ENCODE data around the gene METTL9.
A peak's percentile ranks its signal among the peaks of the same experiment; 100 is the strongest.
"Not testable (repeated sequence)": the region's sequence is repeated elsewhere in the genome, so short reads cannot be mapped to it uniquely, and the experiment has no call there.

The METTL9 gene

DNA sequence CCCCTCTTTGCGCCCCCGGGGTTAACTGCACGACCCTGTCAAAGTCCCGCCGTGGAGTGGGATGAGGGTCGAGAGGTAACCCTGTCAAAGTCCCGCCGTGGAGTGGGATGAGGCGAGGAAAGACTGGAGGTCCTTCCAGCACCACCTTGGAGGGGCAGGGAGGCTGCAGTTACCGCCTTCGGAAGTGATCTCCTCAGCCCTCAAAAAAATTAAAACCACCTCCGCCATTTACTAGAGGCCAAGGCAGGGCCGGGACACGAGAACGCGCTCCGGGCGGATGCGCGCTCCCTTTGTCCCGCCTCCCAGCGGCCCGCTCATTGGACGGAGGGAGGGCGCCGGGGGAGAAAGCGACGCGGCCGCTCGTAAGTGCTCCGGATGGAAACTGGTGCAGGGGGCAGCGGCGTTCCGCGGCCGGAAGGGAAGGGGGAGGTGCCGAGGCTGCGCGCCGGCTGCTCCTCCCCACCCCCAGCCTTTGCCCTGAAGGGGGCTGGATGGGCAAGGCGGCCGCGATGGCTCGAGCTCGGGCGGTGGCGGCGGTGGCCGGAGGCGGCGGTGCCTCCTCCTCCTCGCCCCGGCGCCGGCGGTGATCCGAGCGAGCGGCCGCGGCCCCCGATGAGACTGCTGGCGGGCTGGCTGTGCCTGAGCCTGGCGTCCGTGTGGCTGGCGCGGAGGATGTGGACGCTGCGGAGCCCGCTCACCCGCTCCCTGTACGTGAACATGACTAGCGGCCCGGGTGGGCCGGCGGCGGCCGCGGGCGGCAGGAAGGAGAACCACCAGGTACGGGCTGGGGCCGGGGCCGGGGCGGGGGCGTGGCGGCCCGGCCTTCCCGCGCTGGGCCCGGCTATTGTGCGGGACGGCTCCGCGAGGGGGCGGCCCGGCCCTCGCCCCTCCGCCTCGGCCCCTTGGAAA lies at the start of gene METTL9:
Gene METTL9 (plus strand): TSS at position 456 of the 909 bp plus-strand sequence. CDS start 157 bp downstream, at position 613.
- peak; percentile 93 to 94 for DNase-seq

DNA sequence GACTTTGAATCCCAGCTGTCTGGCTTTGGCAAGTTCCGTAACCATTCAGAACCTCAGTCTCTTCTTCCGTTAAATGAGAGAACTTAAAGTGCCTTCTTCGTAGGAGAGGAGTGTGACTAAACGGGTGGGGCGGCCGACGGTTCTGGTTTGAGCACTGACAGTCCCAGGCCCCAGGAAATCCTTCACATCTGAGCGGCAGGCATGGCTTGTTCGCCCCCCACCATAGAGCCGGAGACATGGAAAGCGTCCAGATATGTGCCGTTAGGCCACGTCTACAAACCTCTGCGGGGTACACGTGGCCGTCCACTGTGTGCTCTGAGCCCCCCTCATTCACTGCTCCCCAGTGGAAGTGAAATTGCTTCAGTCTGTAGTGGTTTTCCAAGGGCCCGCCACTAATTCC lies 49.4 kb upstream of the METTL9 start:
- DNase-seq = not testable (repeated sequence)

DNA sequence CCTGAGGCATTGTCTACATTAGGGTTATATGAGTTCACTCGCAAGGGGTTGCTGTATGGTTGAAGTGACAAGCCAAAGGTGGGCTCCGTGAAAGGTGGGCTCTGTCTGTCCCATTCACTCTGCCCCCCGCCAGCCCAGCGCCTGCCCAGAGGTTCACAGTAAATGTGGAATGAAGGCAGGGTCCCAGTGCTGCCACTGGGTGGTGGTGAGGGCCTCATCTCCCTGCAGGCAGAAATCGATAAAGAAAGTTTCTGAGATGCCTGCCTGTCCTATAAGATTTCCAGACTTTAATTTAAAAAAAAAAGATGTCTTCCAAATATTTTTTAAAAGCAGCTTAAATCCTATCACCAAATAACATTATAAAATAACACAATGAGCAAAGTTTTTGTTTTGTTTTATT lies 48.9 kb upstream of the METTL9 start:
- not testable (repeated sequence) for DNase-seq

DNA sequence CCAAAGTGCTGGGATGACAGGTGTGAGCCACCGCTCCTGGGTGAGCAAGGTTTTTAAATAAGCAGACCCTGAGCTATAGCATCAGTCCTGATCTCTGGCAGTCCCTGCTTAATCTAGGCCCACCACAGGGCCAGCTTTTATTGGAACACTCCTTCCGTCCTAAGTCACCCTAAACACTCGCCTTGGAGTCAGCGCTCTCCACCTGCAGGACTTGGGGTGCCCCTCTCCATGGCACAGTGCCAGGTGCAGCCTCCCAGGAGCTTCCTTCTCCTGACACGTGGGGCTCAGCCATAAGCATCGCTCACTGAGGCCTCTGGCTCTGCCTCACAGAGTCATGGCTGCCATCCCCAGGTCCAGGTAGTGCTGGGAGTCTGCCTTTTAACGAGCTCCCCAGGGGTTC lies 48.3 kb upstream of the METTL9 start:
- DNase-seq = not testable (repeated sequence)

DNA sequence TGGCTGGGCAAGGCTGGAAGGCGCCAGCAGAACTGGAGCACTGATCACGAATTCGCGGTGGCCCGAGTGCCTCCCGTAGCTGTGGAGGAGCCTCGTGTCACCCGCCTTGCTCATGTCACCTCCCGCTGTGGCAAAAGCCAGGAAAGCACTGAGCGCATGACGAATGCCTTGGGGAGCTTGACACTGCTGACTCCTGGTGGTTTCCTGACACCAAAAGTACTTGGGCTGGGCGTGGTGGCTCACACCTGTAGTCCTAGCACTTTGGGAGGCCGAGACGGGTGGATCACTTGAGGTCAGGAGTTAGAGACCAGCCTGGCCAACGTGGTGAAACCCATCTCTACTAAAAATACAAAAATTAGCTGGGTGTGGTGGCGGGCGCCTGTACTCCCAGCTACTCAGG lies 47.8 kb upstream of the METTL9 start:
- DNase-seq = not testable (repeated sequence)

DNA sequence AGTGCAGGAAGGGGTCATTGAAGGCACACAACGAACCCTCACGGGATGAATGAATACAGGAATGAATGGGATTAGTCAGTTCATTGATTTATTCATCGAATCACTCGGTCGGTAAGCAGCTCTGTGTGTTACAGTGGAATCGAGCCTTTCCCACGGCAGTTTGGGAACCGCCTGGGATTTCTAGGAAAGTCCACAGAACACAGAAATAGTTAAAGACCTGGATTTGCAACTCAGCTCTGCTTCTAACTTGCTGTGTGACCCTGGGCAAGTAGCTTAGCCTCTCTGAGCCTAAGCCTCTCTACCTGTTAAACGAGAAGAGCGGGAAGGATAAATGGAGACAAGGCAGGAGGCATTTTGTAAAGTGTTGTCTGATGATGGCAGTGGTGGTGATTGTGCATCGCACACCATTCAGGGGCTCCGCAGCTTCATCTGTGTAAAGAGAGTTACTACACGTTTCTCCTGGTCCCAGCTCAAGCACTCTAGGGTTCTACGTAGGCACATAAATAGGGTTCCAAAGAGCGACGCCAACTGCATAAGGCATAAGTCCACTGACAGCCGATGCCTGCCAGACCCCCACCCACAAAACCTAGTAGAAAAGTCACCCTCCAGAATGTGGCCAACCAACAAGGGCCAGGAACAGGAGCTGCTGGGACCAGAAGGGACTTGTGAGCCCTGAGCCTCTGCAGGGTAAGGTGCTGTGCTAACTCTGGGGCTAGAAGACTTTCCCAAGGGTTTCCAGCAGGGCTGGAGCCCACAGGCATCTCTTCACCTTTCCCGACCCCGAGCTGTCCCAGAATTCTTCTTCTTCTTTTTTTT lies 45.7 kb upstream of the METTL9 start:
- DNase-seq = not testable (repeated sequence)

DNA sequence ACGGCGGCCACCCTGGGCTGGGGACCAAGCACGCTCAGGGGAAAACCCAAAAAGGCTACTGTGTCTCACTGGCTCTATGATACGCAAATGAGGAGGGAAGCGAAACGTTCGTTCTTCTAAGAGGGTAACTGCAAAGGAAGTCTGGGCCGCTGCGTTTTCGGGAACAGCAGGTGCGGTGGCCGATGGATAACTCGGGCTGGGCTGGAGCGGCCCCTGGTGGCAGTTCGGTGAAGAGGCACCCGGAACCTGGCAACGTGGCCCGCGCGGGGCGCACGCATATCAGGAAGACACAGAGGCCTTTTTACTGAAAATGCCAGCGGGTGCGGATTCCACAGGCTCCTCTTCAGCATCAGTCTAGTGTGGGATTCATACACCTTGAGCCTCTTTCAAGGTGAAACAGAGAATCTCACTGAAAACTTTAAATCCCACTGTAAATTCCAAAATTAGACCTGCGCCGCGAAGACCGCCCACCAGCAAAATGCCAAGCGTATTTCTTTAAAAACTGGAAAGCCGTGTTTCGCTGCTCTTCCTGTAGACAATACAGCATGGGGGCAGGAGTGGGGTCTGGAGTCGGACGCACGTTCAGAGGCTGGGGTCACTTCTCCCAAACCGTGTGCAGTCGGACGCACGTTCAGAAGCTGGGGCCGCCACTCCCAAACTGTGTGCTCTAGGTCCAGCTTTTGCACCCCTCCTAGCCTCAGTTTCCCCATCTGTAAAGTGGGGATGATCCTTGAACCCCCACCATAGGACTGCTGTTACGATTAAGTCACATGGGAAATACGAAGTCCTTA lies 44.4 kb upstream of the METTL9 start:
- peak; percentile 72 to 79 for DNase-seq

DNA sequence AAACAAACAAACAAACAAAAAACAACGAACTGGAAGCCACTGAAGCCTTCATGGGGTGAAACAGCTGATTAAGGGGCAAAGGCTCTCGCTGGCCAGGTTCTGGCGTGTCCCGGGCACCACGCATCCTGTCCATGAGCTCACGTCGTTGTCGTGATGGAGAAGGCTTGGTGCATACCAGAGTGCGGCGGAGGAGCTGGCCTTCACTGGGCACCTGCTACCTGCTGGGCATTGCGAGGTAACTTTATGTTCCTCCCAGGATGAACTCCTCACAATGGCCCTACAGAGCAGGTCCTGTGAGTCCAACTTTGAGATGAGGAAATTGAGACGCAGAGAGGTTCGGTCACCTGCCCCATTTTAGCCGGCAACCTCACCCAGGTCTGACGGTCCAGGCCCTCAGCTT lies 43.8 kb upstream of the METTL9 start:
- not testable (repeated sequence) for DNase-seq

DNA sequence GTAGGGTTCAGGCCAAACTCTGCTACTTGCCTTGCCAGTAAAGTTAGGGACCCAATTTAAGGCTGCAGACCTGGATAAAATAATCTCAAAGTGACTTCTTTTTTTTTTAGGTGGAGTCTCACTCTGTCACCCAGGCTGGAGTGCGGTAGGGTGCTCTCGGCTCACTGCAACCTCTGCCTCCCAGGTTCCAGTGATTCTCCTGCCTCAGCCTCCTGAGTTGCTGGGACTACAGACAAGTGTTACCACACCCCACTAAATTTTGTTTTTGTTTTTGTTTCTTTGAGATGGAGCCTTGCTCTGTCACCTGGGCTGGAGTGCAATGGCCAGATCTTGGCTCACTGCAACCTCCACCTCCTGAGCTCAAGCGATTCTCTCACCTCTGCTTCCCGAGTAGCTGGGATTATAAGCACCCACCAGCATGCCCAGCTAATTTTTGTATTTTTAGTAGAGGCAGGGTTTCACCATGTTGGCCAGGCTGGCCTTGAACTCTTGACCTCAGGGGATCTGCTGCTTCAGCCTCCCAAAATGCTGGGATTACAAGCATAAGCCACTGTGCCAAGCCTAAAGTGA lies 43.3 kb upstream of the METTL9 start:
- not testable (repeated sequence) for DNase-seq

DNA sequence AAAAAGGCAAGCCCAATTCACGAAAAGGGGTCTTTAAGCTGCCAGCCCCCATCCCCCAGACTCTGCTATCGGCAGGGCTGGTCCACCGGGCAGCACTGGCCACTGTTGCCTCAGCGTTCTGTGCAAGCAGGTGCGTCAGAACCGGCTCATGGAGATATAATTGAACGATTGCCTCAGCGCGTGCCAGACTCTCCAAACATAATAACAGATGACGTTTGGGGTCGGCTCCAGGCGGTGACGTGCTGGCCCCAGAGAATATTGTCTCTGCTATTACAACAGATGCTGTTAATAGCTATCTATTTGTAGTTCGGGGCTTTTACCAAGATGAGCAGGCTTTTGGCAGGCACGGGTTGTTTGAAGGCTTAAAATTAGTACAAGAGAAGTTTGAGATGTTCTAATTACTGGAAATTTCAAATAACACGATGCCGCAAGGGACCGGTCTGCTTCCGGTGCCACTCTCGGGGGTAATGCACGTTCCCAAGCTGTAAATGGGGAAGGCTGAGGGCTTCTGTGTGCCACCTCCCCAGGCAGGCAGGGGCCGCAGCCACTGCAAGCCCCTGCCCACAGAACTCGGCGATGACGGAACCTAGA lies 42.6 kb upstream of the METTL9 start:
- not testable (repeated sequence) for DNase-seq

DNA sequence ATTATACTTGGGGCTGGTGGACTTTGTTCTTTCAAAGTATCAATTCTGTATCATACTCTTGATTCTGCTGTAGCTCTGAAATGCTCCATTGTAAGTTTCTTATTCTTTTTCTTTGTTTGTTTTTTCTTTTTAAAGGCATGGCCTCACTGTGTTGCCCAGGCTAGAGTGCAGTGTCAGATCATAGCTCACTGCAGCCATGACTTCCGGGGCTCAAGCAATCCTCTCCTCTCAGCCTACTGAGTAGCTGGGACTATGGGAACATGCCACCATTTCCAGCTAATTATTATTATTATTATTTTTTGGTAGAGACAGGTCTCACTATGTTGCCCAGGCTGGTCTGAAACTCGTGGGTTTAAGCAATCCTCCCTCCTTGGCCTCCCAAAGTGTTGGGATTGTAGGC lies 38.9 kb upstream of the METTL9 start:
- DNase-seq = no peak

DNA sequence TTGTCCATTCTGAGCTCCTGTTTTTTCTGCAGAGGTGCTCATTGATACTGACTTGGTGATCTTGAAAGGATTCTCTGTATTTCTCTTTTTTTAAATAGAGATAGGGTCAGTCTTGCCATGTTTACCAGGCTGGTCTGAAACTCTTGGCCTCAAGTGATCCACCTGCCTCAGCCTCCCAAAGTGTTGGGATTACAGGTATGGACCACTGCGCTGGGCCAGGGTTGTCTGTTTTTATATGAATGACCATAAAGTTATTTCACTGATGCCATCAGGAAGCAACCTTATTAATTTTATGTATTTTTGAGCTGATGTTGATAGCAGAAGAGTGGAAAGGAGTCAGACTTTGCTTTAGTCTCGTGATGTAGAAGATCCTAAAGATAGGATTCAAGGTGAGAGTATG lies 35.7 kb upstream of the METTL9 start:
- no peak for DNase-seq

DNA sequence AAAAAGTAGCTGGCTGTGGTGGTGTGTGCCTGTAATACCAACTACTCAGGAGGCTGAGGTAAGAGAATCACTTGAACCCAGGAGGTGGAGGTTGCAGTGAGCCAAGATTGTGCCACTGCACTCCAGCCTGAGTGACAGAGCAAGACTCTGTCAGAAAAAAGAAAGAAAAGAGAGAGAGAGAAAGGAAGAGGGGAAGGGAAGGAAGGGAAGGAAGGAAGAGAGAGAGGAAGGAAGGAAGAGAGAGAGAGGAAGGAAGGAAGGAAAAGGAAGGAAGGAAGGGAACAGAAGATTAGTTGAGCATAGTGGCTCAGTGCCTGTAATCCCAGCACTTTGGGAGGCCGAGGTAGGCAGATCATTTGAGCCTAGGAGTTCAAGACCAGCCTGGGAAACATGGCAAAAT lies 35.0 kb upstream of the METTL9 start:
- not testable (repeated sequence) for DNase-seq

DNA sequence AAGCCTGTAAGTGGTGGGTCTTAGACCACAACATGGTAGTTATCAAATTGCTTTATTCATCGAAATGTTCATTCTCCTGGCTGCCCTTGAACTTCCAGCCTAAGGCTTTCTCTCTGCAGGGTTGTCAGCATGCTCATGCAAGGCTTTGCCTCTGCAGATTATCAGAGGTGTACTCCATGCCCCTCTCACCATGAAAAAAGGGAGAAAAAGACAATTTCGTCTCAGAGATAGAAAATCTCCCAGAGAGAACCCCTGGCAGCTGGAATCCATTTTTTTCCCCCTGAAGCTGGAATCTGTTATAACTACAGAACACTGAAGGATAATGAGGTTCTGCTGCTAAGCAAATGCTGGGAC lies 33.9 kb upstream of the METTL9 start:
- no peak for DNase-seq

DNA sequence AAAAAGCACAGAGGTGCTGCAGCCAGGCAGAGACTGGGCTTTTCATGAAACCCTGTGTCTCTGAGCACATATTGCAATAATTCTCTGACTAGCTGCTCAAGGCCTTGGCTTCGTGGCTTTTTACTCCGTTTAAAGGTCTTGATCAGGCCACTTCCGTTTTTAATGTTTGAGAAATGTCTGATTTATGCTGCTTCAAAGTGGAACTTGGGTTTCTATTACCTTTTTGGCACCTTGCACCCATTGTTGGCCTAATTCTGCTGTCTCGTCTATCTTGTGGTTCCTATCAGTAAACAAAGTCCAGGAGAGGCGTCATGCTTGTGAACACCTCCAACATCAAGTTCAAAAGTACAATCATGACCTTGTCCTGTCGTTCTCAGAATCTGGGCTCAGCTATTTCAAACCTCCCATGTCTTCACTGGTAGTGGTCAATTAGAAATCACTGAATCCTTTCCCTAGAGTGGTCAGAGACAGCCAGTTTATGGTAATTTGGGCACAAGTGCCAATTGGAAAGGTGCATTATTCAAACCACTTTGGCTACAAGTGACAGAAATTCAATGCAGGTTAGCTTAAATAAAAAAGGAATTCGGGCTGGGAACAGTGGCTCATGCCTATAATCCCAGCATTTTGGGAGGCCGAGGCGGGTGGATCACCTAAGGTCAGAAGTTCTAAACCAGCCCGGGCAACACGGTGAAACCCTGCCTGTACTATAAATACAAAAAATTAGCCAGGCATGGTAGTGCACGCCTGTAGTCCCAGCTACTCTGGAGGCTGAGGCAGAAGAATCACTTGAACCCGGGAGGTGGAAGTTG lies 33.3 kb upstream of the METTL9 start:
- DNase-seq = no peak

DNA sequence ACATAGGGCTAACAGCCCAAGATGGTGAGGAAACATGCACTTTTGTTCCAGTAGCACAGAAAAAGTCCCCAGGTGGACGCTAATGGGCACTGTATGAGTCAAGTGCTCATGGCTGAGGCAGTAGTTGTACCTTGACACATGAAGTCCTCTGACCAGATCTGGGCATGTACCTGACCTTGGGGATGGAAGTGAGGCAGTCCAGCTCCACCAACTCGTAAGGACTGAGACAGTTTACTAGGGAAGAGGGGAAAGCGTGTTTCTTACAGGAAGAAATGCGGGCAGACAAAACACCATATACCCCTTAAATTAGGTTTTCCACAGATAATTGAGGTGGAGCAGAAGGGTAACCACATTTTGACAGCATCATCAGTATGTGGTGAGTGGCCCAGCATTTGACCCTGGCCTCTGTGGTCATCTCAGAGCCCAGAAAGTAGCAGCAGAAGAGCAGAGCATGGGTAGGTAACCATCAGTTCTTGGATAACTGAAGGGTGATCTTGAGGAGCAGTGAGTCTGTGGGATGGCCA lies 32.4 kb upstream of the METTL9 start:
- no peak for DNase-seq

DNA sequence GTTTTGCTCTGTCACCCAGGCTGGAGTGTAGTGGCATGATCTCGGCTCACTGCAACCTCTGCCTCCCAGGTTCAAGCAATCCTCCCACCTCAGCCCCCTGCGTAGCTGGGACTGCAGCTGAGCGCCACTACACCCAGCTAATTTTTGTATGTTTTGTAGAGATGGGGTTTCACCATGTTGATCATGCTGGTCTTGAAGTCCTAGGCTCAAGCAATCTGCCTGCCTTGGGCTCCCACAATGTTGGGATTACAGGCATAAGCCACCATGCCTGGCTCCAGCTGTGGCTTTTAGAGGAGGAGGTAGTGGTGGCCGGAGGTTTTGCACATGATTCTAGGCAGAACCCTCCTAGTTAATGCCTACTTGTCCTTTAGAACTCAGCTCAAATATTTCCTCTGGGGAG lies 31.9 kb upstream of the METTL9 start:
- not testable (repeated sequence) for DNase-seq

DNA sequence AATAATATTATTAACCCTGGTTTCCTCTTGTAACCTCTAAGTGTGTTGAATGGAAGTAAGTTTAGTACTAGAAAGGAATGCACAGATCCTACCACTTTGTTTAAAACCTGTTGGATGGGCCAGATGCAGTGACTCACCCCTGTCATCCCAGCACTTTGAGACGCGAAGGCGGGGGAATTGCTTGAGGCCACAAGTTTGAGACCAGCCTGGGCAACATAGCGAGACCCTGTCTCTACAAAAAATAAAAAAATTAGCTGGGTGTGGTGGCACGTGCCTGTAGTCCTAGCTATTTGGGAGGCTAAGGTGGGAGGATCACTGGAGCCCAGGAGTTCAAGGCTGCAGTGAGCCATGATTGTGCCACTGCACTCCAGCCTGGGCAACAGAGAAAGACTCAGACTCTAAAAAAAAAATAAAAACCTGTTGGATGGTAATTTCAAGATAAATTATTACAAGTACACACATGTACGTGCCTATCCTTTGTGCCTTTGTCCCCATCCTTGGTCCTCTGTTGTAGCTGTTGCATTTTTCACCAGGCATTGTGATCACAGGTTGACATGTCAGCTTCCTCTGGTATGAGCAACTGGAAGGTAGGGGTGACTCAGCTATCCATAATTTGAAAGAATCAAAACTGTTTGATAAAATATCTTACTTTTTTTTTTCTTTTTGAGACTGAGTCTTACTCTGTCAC lies 30.7 kb upstream of the METTL9 start:
- DNase-seq = no peak

DNA sequence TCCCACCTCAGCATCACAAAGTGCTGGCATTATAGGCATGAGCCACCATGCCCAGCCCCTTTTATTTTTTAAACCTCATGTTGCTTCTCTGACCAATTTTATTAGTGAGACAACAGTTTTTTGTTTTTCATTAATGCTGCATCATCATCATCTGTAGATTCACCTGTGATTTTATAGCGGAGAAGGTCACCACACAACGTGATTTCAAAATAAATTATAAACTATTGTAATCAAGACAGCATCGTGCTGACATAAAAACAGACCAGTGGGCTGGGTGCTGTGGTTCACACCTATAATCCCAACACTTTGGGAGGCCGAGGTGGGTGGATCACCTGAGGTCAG lies 28.7 kb upstream of the METTL9 start:
- no peak for DNase-seq

DNA sequence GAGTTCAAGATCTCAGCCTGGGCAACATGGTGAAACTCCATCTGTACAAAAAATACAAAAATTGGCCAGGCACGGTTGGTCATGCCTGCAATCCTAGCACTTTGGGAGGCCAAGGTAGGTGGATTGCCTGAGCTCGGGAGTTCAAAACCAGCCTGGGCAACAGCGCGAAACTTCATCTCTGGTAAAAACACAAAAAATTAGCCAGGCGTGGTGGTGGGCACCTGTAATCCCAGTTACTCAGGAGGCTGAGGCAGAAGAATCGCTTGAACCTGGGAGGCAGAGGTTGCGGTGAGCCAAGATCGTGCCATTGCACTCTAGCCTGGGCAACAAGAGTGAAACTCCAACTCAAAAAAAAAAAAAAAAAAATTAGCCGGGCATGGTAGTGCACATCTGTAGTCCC lies 25.9 kb upstream of the METTL9 start:
- DNase-seq = not testable (repeated sequence)

DNA sequence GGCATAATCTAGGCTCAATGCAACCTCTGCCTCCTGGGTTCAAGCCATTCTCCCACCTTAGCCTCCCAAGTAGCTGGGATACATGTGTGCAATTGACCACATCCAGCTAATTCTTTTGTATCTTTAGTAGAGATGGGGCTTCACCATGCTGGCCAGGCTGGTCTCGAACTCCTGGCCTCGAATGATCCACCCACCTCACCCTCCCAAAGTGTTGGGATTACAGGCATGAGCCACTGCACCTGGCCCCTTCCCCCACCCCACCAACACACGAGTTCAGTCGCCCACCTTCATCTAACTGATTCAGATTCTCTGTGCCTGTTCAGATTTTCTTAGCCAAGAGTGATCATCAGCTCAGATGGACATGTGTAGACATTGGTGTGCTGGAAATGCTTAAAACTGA lies 25.0 kb upstream of the METTL9 start:
- DNase-seq = no peak
